Esophagus squamous epithelium (tissue), 5 donors: ENCODE results near the gene CEMIP. TPM values are rescaled to one million over a fixed set of nuclear protein-coding genes. Genes with fewer than 3 reads are reported as not detected.

Source experiments
- DNase-seq: peaks from one replicate; lab custom pipeline; 2025; lab: John Stamatoyannopoulos, UW
- H3K27ac ChIP-seq, 4 donors: fragments of 200-600 bp; sonication (generic); one replicate each; pipeline ENCODE4 v1.5.1; 2016 to 2019; ENCODE audit warnings: mild to moderate bottlenecking in 1 of 4
- H3K27me3 ChIP-seq, 4 donors: fragments of 200-600 bp; sonication (generic); 1 replicate in 3 of 4; 2 replicates in 1 of 4; pipeline versions ENCODE4 v1.5.1 to v1.6.0; 2017 to 2021; ENCODE audit warnings: antibody characterized with exemption in 1 of 4
- H3K36me3 ChIP-seq, 3 donors: fragments of 200-600 bp; sonication (generic); one replicate each; pipeline ENCODE4 v1.5.1; 2016 to 2019
- H3K4me1 ChIP-seq, 3 donors: fragments of 200-600 bp; sonication (generic); one replicate each; pipeline ENCODE4 v1.5.1; 2017 to 2019
- H3K4me3 ChIP-seq, 4 donors: fragments of 200-600 bp; sonication (generic); 1 replicate in 3 of 4; 2 replicates in 1 of 4; pipeline ENCODE4 v1.5.1; 2016 to 2019; ENCODE audit warnings: mild to moderate bottlenecking in 2 of 4, moderate library complexity in 1 of 4
- H3K9me3 ChIP-seq, 3 donors: fragments of 200-600 bp; sonication (generic); one replicate each; pipeline ENCODE4 v1.5.1; 2016 to 2019
- CTCF ChIP-seq, 6 experiments: fragments of 450-650 bp in 4 of 6; fragments of 200-600 bp in 2 of 6; sonication (generic) in 2 of 6; IDR thresholded peaks; one replicate each; pipeline ENCODE4 v1.5.1; 2016 to 2019; ENCODE audit warnings: antibody characterized with exemption in 6 of 6, mild to moderate bottlenecking in 4 of 6, moderate library complexity in 4 of 6
- POLR2A ChIP-seq, 4 donors: fragments of 450-650 bp; IDR thresholded peaks; one replicate each; pipeline ENCODE4 v1.6.1; 2017; ENCODE audit warnings: antibody characterized with exemption in 4 of 4, mild to moderate bottlenecking in 4 of 4, moderate library complexity in 3 of 4
- WGBS, 2 donors: methylation state at CpG; one replicate each; pipeline ENCODE4 v1.1.5; 2018; 5-methylcytosine and 5-hydroxymethylcytosine counted together
- intact Hi-C: fragments of 100-400 bp; cut with DNase I; formaldehyde crosslinking; loops from one replicate; pipeline ENCODE4 v1.15.0; 2022
- total RNA-seq, 4 donors: library from RNA; depleted of rRNA; stranded (reverse); fragments of >200 nt; gene quantifications; one replicate each; pipeline ENCODE4 v1.1.0, GENCODE V29; 2016
- donor health status: DM: yes; HTN: yes; CAD: no.

Gene CEMIP
- total RNA-seq, 4 donors from 2014 or later = 2.8 to 13.5 (median 7.6) TPM

- Histone ChIP-seq H3K9me3 (no peaks in the 10 kb centered on the region), H3K36me3 (peaks cover 0 to 66% (median 11%) of the 10 kb centered on the region in 3 donors), H3K27me3 (no peaks in the 10 kb centered on the region), H3K27ac (no peak overlapping the region), H3K4me1 (peaks cover 0 to 24% (median 4%) of the 10 kb centered on the region in 3 donors), H3K4me3 (no peak overlapping the region)
- WGBS, 2 donors = 71 to 97% methylated on average over 2 to 3 of the region's 3 CpGs
- TF ChIP-seq CTCF (IDR thresholded peaks at IDR 0.05) = no peak
- TF ChIP-seq POLR2A (IDR thresholded peaks at IDR 0.05) = no peak
- intact Hi-C loops = loop anchor here (10.0 kb wide), 3 partner anchors 293 to 517 kb away; no protein-coding TSS in a partner anchor
- DNase-seq = no peak
These were observed 193.1 kb downstream of the CEMIP start for GRCh38 chr15:80972276-80972675.

GRCh38 chr15:80974914-80975313, 195.7 kb downstream of the CEMIP start:
- no peak overlapping the region for H3K4me3 ChIP-seq
- no peaks in the 10 kb centered on the region for H3K9me3 ChIP-seq
- H3K27me3 ChIP-seq = no peaks in the 10 kb centered on the region
- peaks cover 0 to 66% (median 0%) of the 10 kb centered on the region in 3 donors for H3K36me3 ChIP-seq
- TF ChIP-seq CTCF (IDR thresholded peaks at IDR 0.05) = no peak
- TF ChIP-seq POLR2A (IDR thresholded peaks at IDR 0.05) = no peak
- H3K4me1 ChIP-seq = peaks cover 0 to 30% (median 4%) of the 10 kb centered on the region in 3 donors
- intact Hi-C loops = loop anchor here (10.0 kb wide), 3 partner anchors 290 to 520 kb away; no protein-coding TSS in a partner anchor
- DNase-seq = no peak
- no peak overlapping the region for H3K27ac ChIP-seq
- WGBS, 2 donors = 95 to 98% methylated on average over 4 of the region's 4 CpGs

GRCh38 chr15:80976851-80977250, 197.7 kb downstream of the CEMIP start:
- DNase-seq = no peak
- H3K27me3 ChIP-seq = no peaks in the 10 kb centered on the region
- peaks cover 0 to 85% (median 6%) of the 10 kb centered on the region in 3 donors for H3K36me3 ChIP-seq
- intact Hi-C loops = loop anchor here (10.0 kb wide), 3 partner anchors 288 to 522 kb away; no protein-coding TSS in a partner anchor
- TF ChIP-seq CTCF (IDR thresholded peaks at IDR 0.05) = no peak
- TF ChIP-seq POLR2A (IDR thresholded peaks at IDR 0.05) = no peak
- peaks cover 0 to 20% (median 0%) of the 10 kb centered on the region in 3 donors for H3K4me1 ChIP-seq
- H3K4me3 ChIP-seq = no peak overlapping the region
- WGBS, 2 donors = 75 to 93% methylated on average over 4 of the region's 4 CpGs
- no peaks in the 10 kb centered on the region for H3K9me3 ChIP-seq
- no peak overlapping the region for H3K27ac ChIP-seq

GRCh38 chr15:80977627-80978036, 198.5 kb downstream of the CEMIP start:
- TF ChIP-seq POLR2A (IDR thresholded peaks at IDR 0.05) (no peak), CTCF (IDR thresholded peaks at IDR 0.05) (peak in 5 of 6 experiments; percentile 55 to 81 (median 65))
- peak overlapping the region in 1 of 4 donors; percentile 13 for H3K27ac ChIP-seq
- no peaks in the 10 kb centered on the region for H3K27me3 ChIP-seq
- H3K4me1 ChIP-seq = peaks cover 0 to 20% (median 0%) of the 10 kb centered on the region in 3 donors
- no peak for DNase-seq
- intact Hi-C loops = loop anchor here (10.0 kb wide), 3 partner anchors 287 to 523 kb away; no protein-coding TSS in a partner anchor
- 18 to 24% methylated on average over 3 to 4 of the region's 7 CpGs for WGBS, 2 donors
- H3K4me3 ChIP-seq = no peak overlapping the region
- H3K9me3 ChIP-seq = no peaks in the 10 kb centered on the region
- peaks cover 0 to 87% (median 6%) of the 10 kb centered on the region in 3 donors for H3K36me3 ChIP-seq

GRCh38 chr15:80978685-80979329, 199.6 kb downstream of the CEMIP start:
- Histone ChIP-seq H3K27me3 (no peaks in the 10 kb centered on the region), H3K4me3 (no peak overlapping the region), H3K9me3 (no peaks in the 10 kb centered on the region), H3K4me1 (peaks cover 0 to 18% (median 0%) of the 10 kb centered on the region in 3 donors), H3K36me3 (peaks cover 0 to 84% (median 6%) of the 10 kb centered on the region in 3 donors), H3K27ac (no peak overlapping the region)
- intact Hi-C loops = loop anchor here (10.0 kb wide), 3 partner anchors 286 to 524 kb away; no protein-coding TSS in a partner anchor
- DNase-seq = no peak
- TF ChIP-seq CTCF (IDR thresholded peaks at IDR 0.05) = no peak
- TF ChIP-seq POLR2A (IDR thresholded peaks at IDR 0.05) = no peak
- WGBS, 2 donors = 86 to 89% methylated on average over 7 of the region's 7 CpGs
